B cell (primary cell): Measurements from ENCODE around the gene PEX11B. TPM values are rescaled to one million over a fixed set of nuclear protein-coding genes. Genes with fewer than 3 reads are reported as not detected.

Experiments
- ATAC-seq: fragments of 200-7000 bp; cut with Tn5 transposase; one replicate; pipeline ENCODE4 v1.10.0; 2021; ENCODE audit warnings: low read depth, mild to moderate bottlenecking, moderate number of reproducible peaks, moderate library complexity
- CTCF ChIA-PET: fragments of 350-600 bp; sonication (Branson Sonifier 250); formaldehyde crosslinking; loops from one replicate; lab custom pipeline; 2021; ENCODE audit warnings: antibody characterized with exemption, inconsistent platforms; lab: Charles Lee
- POLR2A ChIA-PET: fragments of 350-600 bp; sonication (Branson Sonifier 250); formaldehyde crosslinking; loops from one replicate; lab custom pipeline; 2021; ENCODE audit warnings: antibody characterized with exemption; lab: Charles Lee
- DNase-seq: peaks from one replicate; pipeline ENCODE4 v3.0.0; 2013
- H2AFZ ChIP-seq: 2 replicates; pipeline ENCODE4 v1.6.1; 2012; ENCODE audit warnings: mild to moderate bottlenecking, low read depth, low read length; ENCODE audit not compliant: insufficient read depth, poor library complexity, severe bottlenecking
- H3K27ac ChIP-seq, 2 donors: 1 replicate in 1 of 2; 2 replicates in 1 of 2; pipeline ENCODE4 v1.5.1; 2012 to 2013; ENCODE audit warnings: low read length in 2 of 2, mild to moderate bottlenecking in 2 of 2, moderate library complexity in 1 of 2
- H3K27me3 ChIP-seq, 4 experiments: fragments of 200-600 bp in 1 of 4; sonication (generic) in 1 of 4; replicated peaks in 1 of 4; 1 replicate in 2 of 4; 2 replicates in 2 of 4; pipeline versions ENCODE4 v1.6.1 to v1.7.0; 2013 to 2016; ENCODE audit warnings: low read length in 3 of 4, mild to moderate bottlenecking in 2 of 4, mixed read lengths in 1 of 4, moderate library complexity in 1 of 4; ENCODE audit not compliant: insufficient read depth in 4 of 4, control insufficient read depth in 3 of 4; ENCODE audit errors: control extremely low read depth in 1 of 4
- H3K36me3 ChIP-seq, 2 experiments: replicated peaks in 1 of 2; 1 replicate in 1 of 2; 2 replicates in 1 of 2; pipeline versions ENCODE4 v1.6.1 to v1.7.1; 2013; ENCODE audit warnings: low read length in 1 of 2; ENCODE audit not compliant: insufficient read depth in 2 of 2, control insufficient read depth in 1 of 2; ENCODE audit errors: control extremely low read depth in 1 of 2, extremely low read depth in 1 of 2
- H3K4me1 ChIP-seq, 2 donors: fragments of 200-600 bp in 1 of 2; sonication (generic) in 1 of 2; 1 replicate in 1 of 2; 2 replicates in 1 of 2; pipeline versions ENCODE4 v1.5.1 to v1.6.1; 2013 to 2017; ENCODE audit warnings: low read length in 2 of 2; ENCODE audit not compliant: control insufficient read depth in 2 of 2, insufficient read depth in 2 of 2
- H3K4me2 ChIP-seq: replicated peaks from 2 replicates; pipeline ENCODE3; 2012; ENCODE audit warnings: mild to moderate bottlenecking, low read depth, low read length; ENCODE audit not compliant: poor library complexity, severe bottlenecking
- H3K4me3 ChIP-seq, 5 experiments: fragments of 200-600 bp in 1 of 5; sonication (generic) in 1 of 5; 1 replicate in 3 of 5; 2 replicates in 2 of 5; pipeline versions ENCODE4 v1.5.1 to v1.7.0; 2011 to 2016; ENCODE audit warnings: low read length in 4 of 5, mild to moderate bottlenecking in 4 of 5, low read depth in 2 of 5, control low read depth in 1 of 5, moderate library complexity in 1 of 5; ENCODE audit not compliant: insufficient read depth in 1 of 5; ENCODE audit errors: control extremely low read depth in 1 of 5, extremely low read depth in 1 of 5
- H3K79me2 ChIP-seq: fragments of 200-600 bp; sonication (generic); one replicate; pipeline ENCODE4 v1.6.0; 2016; ENCODE audit warnings: low read length; ENCODE audit not compliant: control insufficient read depth, insufficient read depth
- H3K9ac ChIP-seq: fragments of 200-600 bp; sonication (generic); 2 replicates; pipeline ENCODE4 v1.6.1; 2017; ENCODE audit warnings: mild to moderate bottlenecking, low read length, moderate library complexity
- H3K9me3 ChIP-seq, 3 donors: one replicate each; pipeline versions ENCODE4 v1.6.1 to v1.7.1; 2013; ENCODE audit warnings: low read length in 2 of 3; ENCODE audit not compliant: control insufficient read depth in 2 of 3, insufficient read depth in 1 of 3; ENCODE audit errors: control extremely low read depth in 1 of 3
- H4K20me1 ChIP-seq: 2 replicates; pipeline ENCODE4 v1.6.0; 2012; ENCODE audit warnings: mild to moderate bottlenecking, low read length; ENCODE audit not compliant: insufficient read depth, control insufficient read depth, poor library complexity, severe bottlenecking
- H3K27ac Mint-ChIP-seq: one replicate; pipeline ENCODE4 v1.8.0; 2021; ENCODE audit warnings: mixed read lengths
- H3K27me3 Mint-ChIP-seq: one replicate; pipeline ENCODE4 v1.8.0; 2021; ENCODE audit warnings: mixed read lengths
- H3K4me1 Mint-ChIP-seq: one replicate; pipeline ENCODE4 v1.8.0; 2021; ENCODE audit warnings: mixed read lengths
- H3K4me3 Mint-ChIP-seq: one replicate; pipeline ENCODE4 v1.8.0; 2021; ENCODE audit warnings: mixed read lengths
- H3K9me3 Mint-ChIP-seq: one replicate; pipeline ENCODE4 v1.8.0; 2022; ENCODE audit warnings: mixed read lengths; ENCODE audit not compliant: insufficient read depth
- CTCF ChIP-seq: fragments of 200-600 bp; IDR thresholded peaks from one replicate; pipeline ENCODE4 v1.8.0; 2022; ENCODE audit warnings: antibody characterized with exemption, mild to moderate bottlenecking
- EZH2 ChIP-seq: IDR thresholded peaks from 2 replicates; pipeline ENCODE4 v1.6.1; 2012; ENCODE audit warnings: borderline replicate concordance, low read depth, mild to moderate bottlenecking, moderate library complexity, low read length; ENCODE audit not compliant: insufficient read depth, poor library complexity, severe bottlenecking
- WGBS: methylation state at CpG from one replicate; pipeline ENCODE4 v1.1.5; 2013; ENCODE audit warnings: missing lambda C conversion rate; ENCODE audit not compliant: insufficient coverage; 5-methylcytosine and 5-hydroxymethylcytosine counted together
- intact Hi-C: fragments of 100-400 bp; cut with micrococcal nuclease; formaldehyde crosslinking; loops from one replicate; pipeline ENCODE4 v1.10.0; 2022
- polyA plus RNA-seq: library from polyadenylated mRNA; depleted of rRNA; stranded (reverse); fragments of >200 nt; gene quantifications from 2 replicates; pipeline ENCODE4 v1.2.3, GENCODE V29; 2012
- total RNA-seq, 2 donors: library from RNA; stranded (reverse); fragments of 120-200 nt in 1 of 2; gene quantifications; 1 replicate in 1 of 2; 2 replicates in 1 of 2; pipeline versions ENCODE4 v1.2.3 to v1.2.4, GENCODE V29; 2013 to 2022

PEX11B gene
- total and polyA plus RNA-seq, 2 donors (not counting 1 experiment from before 2014, with no cell fraction given): 16.5 to 48.1 TPM

- no peak for ATAC-seq
Measured at GRCh38 chr1:145889722-145890121, 28.8 kb downstream of the PEX11B start.

More at GRCh38 chr1:145889722-145890121, 28.8 kb downstream of the PEX11B start:
- H2AFZ ChIP-seq: no peak overlapping the region
- Mint-ChIP-seq H3K9me3 (no peaks in the 10 kb centered on the region), H3K27me3 (peaks cover 6% of the 10 kb centered on the region), H3K4me1 (peaks cover 16% of the 10 kb centered on the region), H3K4me3 (no peak overlapping the region), H3K27ac (no peak overlapping the region)
- POLR2A ChIA-PET: interaction anchor here (0.6 kb wide), 1 partner anchor 30 kb away, joined by 3 read pairs; no protein-coding TSS in a partner anchor
- DNase-seq: no peak
- no peaks in the 10 kb centered on the region for H3K79me2 ChIP-seq
- H3K4me3 ChIP-seq: no peak overlapping the region
- H3K4me1 ChIP-seq: peaks cover 11 to 12% of the 10 kb centered on the region in 2 donors
- no peak overlapping the region for H3K4me2 ChIP-seq
- peaks cover 0 to 6% (median 4%) of the 10 kb centered on the region in 4 experiments for H3K27me3 ChIP-seq
- no peaks in the 10 kb centered on the region for H3K36me3 ChIP-seq
- CTCF ChIA-PET: interaction anchor here (0.6 to 3.9 kb wide), 4 partner anchors 20 to 123 kb away, joined by 3 to 28 read pairs (median 10); partner anchors contain the start of gene ITGA10
- intact Hi-C loops: loop anchor here (5.0 kb wide), 1 partner anchor 42 kb away; the partner anchor contains the start of gene NUDT17
- H3K9ac ChIP-seq: no peak overlapping the region
- TF ChIP-seq CTCF (no peak), EZH2 (no peak)
- H3K27ac ChIP-seq: no peak overlapping the region
- no peaks in the 10 kb centered on the region for H3K9me3 ChIP-seq
- H4K20me1 ChIP-seq: no peaks in the 10 kb centered on the region
- 96% methylated on average over 3 of the region's 3 CpGs for WGBS
